CD4-positive, alpha-beta memory T cell (primary cell): ENCODE measurements around the gene PCGF6. TPM values are rescaled to one million over a fixed set of nuclear protein-coding genes. Genes with fewer than 3 reads are reported as not detected.
"Not testable (repeated sequence)": the region's sequence is repeated elsewhere in the genome, so short reads cannot be mapped to it uniquely, and the experiment has no call there.

ENCODE experiments used
- CTCF ChIA-PET: fragments of 350-600 bp; sonication (Branson Sonifier 250); formaldehyde crosslinking; loops from one replicate; lab custom pipeline; 2021; ENCODE audit warnings: inconsistent platforms; ENCODE audit not compliant: partially characterized antibody; lab: Charles Lee
- POLR2A ChIA-PET: fragments of 350-600 bp; sonication (Branson Sonifier 250); formaldehyde crosslinking; loops from one replicate; lab custom pipeline; 2021; ENCODE audit not compliant: partially characterized antibody; lab: Charles Lee
- DNase-seq, 5 donors: peaks; one replicate each; pipeline versions ENCODE4 v3.0.0 to v3.0.0-alpha.2; 2020 to 2022; ENCODE audit warnings: mixed read lengths in 1 of 5
- H3K27ac ChIP-seq: one replicate; pipeline ENCODE4 v1.7.0; 2013; ENCODE audit warnings: low read depth, low read length
- H3K27me3 ChIP-seq: 2 replicates; pipeline ENCODE4 v1.7.0; 2013; ENCODE audit warnings: mild to moderate bottlenecking, low read length, moderate library complexity; ENCODE audit not compliant: insufficient read depth
- H3K36me3 ChIP-seq: 2 replicates; pipeline ENCODE4 v1.7.0; 2013; ENCODE audit warnings: mild to moderate bottlenecking, low read length, moderate library complexity; ENCODE audit not compliant: insufficient read depth
- H3K4me1 ChIP-seq: 2 replicates; pipeline ENCODE4 v1.7.0; 2013; ENCODE audit warnings: mild to moderate bottlenecking, low read length, moderate library complexity; ENCODE audit not compliant: insufficient read depth
- H3K4me3 ChIP-seq, 2 donors: one replicate each; pipeline ENCODE4 v1.7.0; 2013; ENCODE audit warnings: low read length in 2 of 2, mild to moderate bottlenecking in 1 of 2
- H3K9me3 ChIP-seq, 2 donors: one replicate each; pipeline ENCODE4 v1.7.0; 2013; ENCODE audit warnings: low read length in 2 of 2, control low read depth in 1 of 2; ENCODE audit not compliant: control insufficient read depth in 1 of 2
- H3K27ac Mint-ChIP-seq, 7 donors: one replicate each; pipeline ENCODE4 v1.8.0; 2020 to 2021; ENCODE audit warnings: mixed read lengths in 7 of 7, mild to moderate bottlenecking in 6 of 7, inconsistent platforms in 3 of 7, moderate library complexity in 3 of 7
- H3K27me3 Mint-ChIP-seq, 2 donors: one replicate each; pipeline ENCODE4 v1.8.0; 2020 to 2021; ENCODE audit warnings: mixed read lengths in 2 of 2
- H3K36me3 Mint-ChIP-seq, 2 donors: one replicate each; pipeline ENCODE4 v1.8.0; 2020 to 2021; ENCODE audit warnings: mixed read lengths in 2 of 2, inconsistent platforms in 1 of 2, mild to moderate bottlenecking in 1 of 2
- H3K4me1 Mint-ChIP-seq, 4 donors: one replicate each; pipeline ENCODE4 v1.8.0; 2020 to 2021; ENCODE audit warnings: mixed read lengths in 4 of 4, mild to moderate bottlenecking in 1 of 4
- H3K4me3 Mint-ChIP-seq, 8 donors: one replicate each; pipeline ENCODE4 v1.8.0; 2020 to 2021; ENCODE audit warnings: mixed read lengths in 8 of 8, mild to moderate bottlenecking in 7 of 8, moderate library complexity in 6 of 8, inconsistent platforms in 3 of 8
- H3K9me3 Mint-ChIP-seq, 8 donors: one replicate each; pipeline ENCODE4 v1.8.0; 2020 to 2021; ENCODE audit warnings: mixed read lengths in 8 of 8, mild to moderate bottlenecking in 5 of 8, inconsistent platforms in 3 of 8, moderate library complexity in 1 of 8
- intact Hi-C: fragments of 100-400 bp; cut with micrococcal nuclease; formaldehyde crosslinking; loops from one replicate; pipeline ENCODE4 v1.15.1; 2023
- polyA plus RNA-seq, 2 donors: library from polyadenylated mRNA; unstranded; fragments of 300-500 nt; fragmentation: Illumina TruSeq; gene quantifications; one replicate each; pipeline ENCODE4 v1.2.3, GENCODE V29; 2021
- total RNA-seq, 2 experiments: library from RNA; stranded (reverse); gene quantifications; one replicate each; pipeline ENCODE4 v1.2.3, GENCODE V29; 2021

PCGF6 gene
- total and polyA plus RNA-seq, 4 experiments from 2014 or later: 6.4 to 11.2 (median 8.8) TPM

- H3K27me3 ChIP-seq: no peaks in the 10 kb centered on the region
- ChIA-PET CTCF (no interaction called here), POLR2A (no interaction called here)
- no peak overlapping the region for H3K4me3 Mint-ChIP-seq
- H3K36me3 Mint-ChIP-seq: peaks cover 0 to 3% of the 10 kb centered on the region in 2 donors
- intact Hi-C loops: no loop called here
- DNase-seq: peak in 3 of 5 donors; percentile 15 to 20 (median 19)
- no peak overlapping the region for H3K4me3 ChIP-seq
- H3K9me3 ChIP-seq: no peaks in the 10 kb centered on the region
- peaks cover 0 to 7% (median 3%) of the 10 kb centered on the region in 8 donors for H3K9me3 Mint-ChIP-seq
- no peak overlapping the region for H3K27ac ChIP-seq
- peaks cover 34 to 36% of the 10 kb centered on the region in 2 donors for H3K27me3 Mint-ChIP-seq
- H3K4me1 Mint-ChIP-seq: no peaks in the 10 kb centered on the region
- no peaks in the 10 kb centered on the region for H3K4me1 ChIP-seq
- H3K36me3 ChIP-seq: no peaks in the 10 kb centered on the region
- H3K27ac Mint-ChIP-seq: no peak overlapping the region
Measured at GRCh38 chr10:103265717-103266329, 85.1 kb downstream of the PCGF6 start.

- Histone ChIP-seq H3K27ac (no peak overlapping the region), H3K36me3 (no peaks in the 10 kb centered on the region), H3K27me3 (no peaks in the 10 kb centered on the region), H3K4me3 (no peak overlapping the region), H3K4me1 (no peaks in the 10 kb centered on the region), H3K9me3 (no peaks in the 10 kb centered on the region)
- CTCF ChIA-PET: no interaction called here
- Mint-ChIP-seq H3K4me3 (no peak overlapping the region), H3K4me1 (no peaks in the 10 kb centered on the region), H3K9me3 (peaks cover 4 to 17% (median 10%) of the 10 kb centered on the region in 8 donors), H3K27me3 (peaks cover 22 to 36% of the 10 kb centered on the region in 2 donors), H3K27ac (no peak overlapping the region), H3K36me3 (peaks cover 0 to 10% of the 10 kb centered on the region in 2 donors)
- intact Hi-C loops: no loop called here
- DNase-seq: no peak
- POLR2A ChIA-PET: no interaction called here
Measured at GRCh38 chr10:103262229-103262628, 88.7 kb downstream of the PCGF6 start.

- no peak for DNase-seq
- no peak overlapping the region for H3K4me3 ChIP-seq
- no peak overlapping the region for H3K27ac ChIP-seq
- Mint-ChIP-seq H3K27ac (no peak overlapping the region), H3K36me3 (peaks cover 0 to 10% of the 10 kb centered on the region in 2 donors), H3K9me3 (peaks cover 4 to 17% (median 9%) of the 10 kb centered on the region in 8 donors), H3K27me3 (peaks cover 14 to 26% of the 10 kb centered on the region in 2 donors), H3K4me1 (no peaks in the 10 kb centered on the region), H3K4me3 (no peak overlapping the region)
- no peaks in the 10 kb centered on the region for H3K9me3 ChIP-seq
- H3K27me3 ChIP-seq: no peaks in the 10 kb centered on the region
- no peaks in the 10 kb centered on the region for H3K4me1 ChIP-seq
- POLR2A ChIA-PET: no interaction called here
- intact Hi-C loops: no loop called here
- CTCF ChIA-PET: no interaction called here
- H3K36me3 ChIP-seq: no peaks in the 10 kb centered on the region
Measured at GRCh38 chr10:103259989-103260388, 91.0 kb downstream of the PCGF6 start.

- H3K9me3 ChIP-seq, intact Hi-C loops, H3K4me1 Mint-ChIP-seq, CTCF ChIA-PET, DNase-seq, H3K27me3 ChIP-seq, H3K27ac ChIP-seq, H3K4me3 ChIP-seq, H3K36me3 ChIP-seq, POLR2A ChIA-PET, H3K4me1 ChIP-seq: not testable (repeated sequence)
- peak overlapping the region in 1 of 7 donors; percentile 1 for H3K27ac Mint-ChIP-seq
- H3K27me3 Mint-ChIP-seq: peaks cover 10 to 20% of the 10 kb centered on the region in 2 donors
- peaks cover 4 to 17% (median 9%) of the 10 kb centered on the region in 8 donors for H3K9me3 Mint-ChIP-seq
- peak overlapping the region in 1 of 8 donors; percentile 2 for H3K4me3 Mint-ChIP-seq
- H3K36me3 Mint-ChIP-seq: peaks cover 0 to 10% of the 10 kb centered on the region in 2 donors
Measured at GRCh38 chr10:103258928-103259327, 92.0 kb downstream of the PCGF6 start.

GRCh38 chr10:103257812-103258211 is 93.1 kb downstream of the PCGF6 start:
- Histone ChIP-seq H3K9me3 (no peaks in the 10 kb centered on the region), H3K4me1 (no peaks in the 10 kb centered on the region), H3K27ac (no peak overlapping the region), H3K27me3 (no peaks in the 10 kb centered on the region), H3K4me3 (no peak overlapping the region), H3K36me3 (no peaks in the 10 kb centered on the region)
- Mint-ChIP-seq H3K36me3 (peaks cover 0 to 10% of the 10 kb centered on the region in 2 donors), H3K9me3 (peaks cover 4 to 17% (median 9%) of the 10 kb centered on the region in 8 donors), H3K27me3 (peaks cover 0 to 14% of the 10 kb centered on the region in 2 donors), H3K27ac (peak overlapping the region in 2 of 7 donors; percentile 15 to 23), H3K4me1 (no peaks in the 10 kb centered on the region), H3K4me3 (no peak overlapping the region)
- POLR2A ChIA-PET: no interaction called here
- DNase-seq: no peak
- intact Hi-C loops: no loop called here
- CTCF ChIA-PET: no interaction called here

- Histone ChIP-seq H3K27me3 (no peaks in the 10 kb centered on the region), H3K9me3 (no peaks in the 10 kb centered on the region), H3K4me1 (no peaks in the 10 kb centered on the region), H3K27ac (no peak overlapping the region), H3K4me3 (no peak overlapping the region), H3K36me3 (no peaks in the 10 kb centered on the region)
- Mint-ChIP-seq H3K4me1 (no peaks in the 10 kb centered on the region), H3K36me3 (peaks cover 0 to 10% of the 10 kb centered on the region in 2 donors), H3K4me3 (no peak overlapping the region), H3K27ac (no peak overlapping the region), H3K9me3 (peaks cover 4 to 17% (median 9%) of the 10 kb centered on the region in 8 donors), H3K27me3 (peaks cover 0 to 8% of the 10 kb centered on the region in 2 donors)
- ChIA-PET POLR2A (no interaction called here), CTCF (no interaction called here)
- intact Hi-C loops: no loop called here
- no peak for DNase-seq
Measured at GRCh38 chr10:103256613-103257012, 94.3 kb downstream of the PCGF6 start.

- H3K27ac Mint-ChIP-seq: no peak overlapping the region
Measured at GRCh38 chr10:103254538-103255325, 96.2 kb downstream of the PCGF6 start.

More at GRCh38 chr10:103254538-103255325, 96.2 kb downstream of the PCGF6 start:
- Histone ChIP-seq H3K9me3 (no peaks in the 10 kb centered on the region), H3K4me3 (no peak overlapping the region), H3K4me1 (no peaks in the 10 kb centered on the region), H3K36me3 (no peaks in the 10 kb centered on the region), H3K27me3 (no peaks in the 10 kb centered on the region), H3K27ac (no peak overlapping the region)
- Mint-ChIP-seq H3K9me3 (peaks cover 0 to 9% (median 6%) of the 10 kb centered on the region in 8 donors), H3K4me3 (no peak overlapping the region), H3K27me3 (peaks cover 0 to 4% of the 10 kb centered on the region in 2 donors), H3K4me1 (peaks cover 0 to 2% (median under 1%) of the 10 kb centered on the region in 4 donors), H3K36me3 (peaks cover 0 to 7% of the 10 kb centered on the region in 2 donors)
- ChIA-PET POLR2A (no interaction called here), CTCF (interaction anchor here (1.0 to 2.1 kb wide), 2 partner anchors 11 to 337 kb away, joined by 3 to 7 read pairs; no protein-coding TSS in a partner anchor)
- intact Hi-C loops: no loop called here
- DNase-seq: no peak
